BE2C (cell line): Measurements from ENCODE around the gene GSDMA.
"Not testable (repeated sequence)": the region's sequence is repeated elsewhere in the genome, so short reads cannot be mapped to it uniquely, and the experiment has no call there.

Experiments
- DNase-seq: peaks from one replicate; pipeline ENCODE4 v3.0.0-alpha.2; 2020
- H3K27me3 ChIP-seq: fragments of 250-450 bp; sonication (Bioruptor Pico); 2 replicates; pipeline ENCODE4 v1.5.1; 2020; ENCODE audit warnings: mild to moderate bottlenecking
- H3K36me3 ChIP-seq: fragments of 250-450 bp; sonication (Bioruptor Pico); 2 replicates; pipeline ENCODE4 v1.5.1; 2020; ENCODE audit warnings: mild to moderate bottlenecking
- H3K4me1 ChIP-seq: fragments of 250-450 bp; sonication (Bioruptor Pico); 2 replicates; pipeline ENCODE4 v1.5.1; 2020
- H3K4me3 ChIP-seq: 2 replicates; pipeline ENCODE4 v1.5.1; 2011; ENCODE audit warnings: low read depth, low read length
- H3K9me3 ChIP-seq: fragments of 250-450 bp; sonication (Bioruptor Pico); 2 replicates; pipeline ENCODE4 v1.5.1; 2020
- TF ChIP-seq, protein P1 (sequence below): IDR thresholded peaks from 2 replicates; pipeline ENCODE4 v1.5.1; 2012; ENCODE audit warnings: mild to moderate bottlenecking, low read depth, low read length

GSDMA gene

GRCh38 chr17:39943702-39944392, 19.0 kb upstream of the GSDMA start:
- no peaks in the 10 kb centered on the region for H3K27me3 ChIP-seq
- no peaks in the 10 kb centered on the region for H3K36me3 ChIP-seq
- no peak overlapping the region for H3K4me3 ChIP-seq
- DNase-seq, result no peak
- peaks cover 4% of the 10 kb centered on the region for H3K4me1 ChIP-seq
- TF ChIP-seq, protein P1, sequence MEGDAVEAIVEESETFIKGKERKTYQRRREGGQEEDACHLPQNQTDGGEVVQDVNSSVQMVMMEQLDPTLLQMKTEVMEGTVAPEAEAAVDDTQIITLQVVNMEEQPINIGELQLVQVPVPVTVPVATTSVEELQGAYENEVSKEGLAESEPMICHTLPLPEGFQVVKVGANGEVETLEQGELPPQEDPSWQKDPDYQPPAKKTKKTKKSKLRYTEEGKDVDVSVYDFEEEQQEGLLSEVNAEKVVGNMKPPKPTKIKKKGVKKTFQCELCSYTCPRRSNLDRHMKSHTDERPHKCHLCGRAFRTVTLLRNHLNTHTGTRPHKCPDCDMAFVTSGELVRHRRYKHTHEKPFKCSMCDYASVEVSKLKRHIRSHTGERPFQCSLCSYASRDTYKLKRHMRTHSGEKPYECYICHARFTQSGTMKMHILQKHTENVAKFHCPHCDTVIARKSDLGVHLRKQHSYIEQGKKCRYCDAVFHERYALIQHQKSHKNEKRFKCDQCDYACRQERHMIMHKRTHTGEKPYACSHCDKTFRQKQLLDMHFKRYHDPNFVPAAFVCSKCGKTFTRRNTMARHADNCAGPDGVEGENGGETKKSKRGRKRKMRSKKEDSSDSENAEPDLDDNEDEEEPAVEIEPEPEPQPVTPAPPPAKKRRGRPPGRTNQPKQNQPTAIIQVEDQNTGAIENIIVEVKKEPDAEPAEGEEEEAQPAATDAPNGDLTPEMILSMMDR, result no peak
- no peaks in the 10 kb centered on the region for H3K9me3 ChIP-seq

- Histone ChIP-seq H3K4me1 (peaks cover 4% of the 10 kb centered on the region), H3K4me3 (no peak overlapping the region), H3K36me3 (no peaks in the 10 kb centered on the region), H3K9me3 (no peaks in the 10 kb centered on the region), H3K27me3 (no peaks in the 10 kb centered on the region)
- TF ChIP-seq, protein P1, result no peak
- DNase-seq, result no peak
Measured at GRCh38 chr17:39944393-39944711, 18.5 kb upstream of the GSDMA start.

DNA sequence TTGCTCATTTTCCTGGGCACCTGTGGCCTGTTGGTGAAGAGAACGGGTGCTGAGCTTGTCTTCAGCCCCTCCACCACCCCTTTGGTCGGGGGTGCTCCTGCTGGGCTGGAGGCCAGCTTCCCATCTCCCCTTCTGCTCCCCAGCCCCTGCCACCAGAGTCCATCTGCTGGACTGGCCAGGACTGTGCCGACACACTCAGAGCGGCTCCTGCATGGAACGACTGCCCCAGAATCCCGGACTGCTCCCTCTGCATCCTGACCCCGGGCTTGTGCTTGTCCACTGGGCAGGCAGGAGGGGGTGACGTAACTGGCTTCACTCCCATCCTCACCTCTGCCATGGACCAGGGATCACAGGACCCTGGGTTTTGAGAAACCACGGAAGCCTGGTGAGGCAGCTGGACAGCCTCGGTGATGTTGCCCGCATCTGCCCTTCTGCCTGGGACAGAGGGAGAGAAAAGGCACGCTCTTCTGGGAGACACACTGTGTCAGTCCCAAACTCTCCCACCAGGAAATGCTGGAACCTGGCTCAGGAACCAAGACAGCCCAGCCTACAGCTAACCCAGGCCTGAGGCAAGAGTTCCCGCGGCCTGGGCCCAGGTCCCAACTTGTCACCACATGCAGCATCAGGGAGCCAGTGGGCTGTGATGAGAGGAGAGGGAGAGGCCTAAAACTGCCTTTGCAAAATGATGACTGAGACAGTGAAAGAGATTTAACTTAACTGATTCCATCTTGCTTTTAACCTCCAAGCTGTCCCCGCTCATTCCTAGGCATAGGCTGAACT, 16.1 kb upstream of the GSDMA start:
- TF ChIP-seq, protein P1, result no peak
- Histone ChIP-seq H3K36me3 (no peaks in the 10 kb centered on the region), H3K9me3 (no peaks in the 10 kb centered on the region), H3K27me3 (no peaks in the 10 kb centered on the region), H3K4me3 (no peak overlapping the region), H3K4me1 (no peaks in the 10 kb centered on the region)
- no peak for DNase-seq

DNA sequence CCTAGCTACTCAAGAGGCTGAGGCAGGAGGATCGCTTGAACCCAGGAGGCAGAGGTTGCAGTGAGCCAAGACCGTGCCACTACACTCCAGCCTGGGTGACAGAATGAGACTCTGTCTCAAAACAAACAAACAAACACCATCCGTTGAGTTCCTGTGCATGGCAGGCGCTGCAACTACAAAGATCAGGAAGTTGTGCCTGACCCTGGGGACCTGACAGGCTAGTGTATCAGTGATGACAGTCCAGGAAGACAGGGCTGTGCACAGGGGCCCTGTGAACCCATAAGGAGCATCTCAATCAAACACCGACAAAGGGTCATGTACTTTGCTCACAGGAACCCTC, 14.3 kb upstream of the GSDMA start:
- not testable (repeated sequence) for H3K9me3 ChIP-seq, H3K27me3 ChIP-seq, DNase-seq, H3K4me1 ChIP-seq, H3K36me3 ChIP-seq, H3K4me3 ChIP-seq

DNA sequence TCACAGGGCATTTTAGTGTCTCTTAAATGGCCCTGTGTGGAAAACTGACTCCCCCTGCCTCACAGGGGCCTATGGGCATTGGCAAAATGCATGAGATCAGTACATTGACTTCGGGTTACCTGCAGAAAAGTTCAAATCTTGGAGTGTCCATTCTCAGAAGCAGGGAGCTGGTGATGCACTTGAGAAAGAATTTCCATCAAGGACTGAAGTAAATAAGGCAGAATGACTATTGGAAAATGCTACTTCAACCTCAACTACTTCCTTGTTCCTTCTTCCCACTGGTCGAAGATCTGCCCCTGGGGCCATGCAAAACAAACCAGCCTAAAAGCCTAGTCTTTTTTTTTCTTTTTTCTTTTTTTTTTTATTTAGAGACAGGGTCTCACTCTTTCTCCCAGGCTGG, 13.8 kb upstream of the GSDMA start:
- Histone ChIP-seq H3K27me3 (no peaks in the 10 kb centered on the region), H3K9me3 (no peaks in the 10 kb centered on the region), H3K36me3 (no peaks in the 10 kb centered on the region), H3K4me1 (peaks cover 5% of the 10 kb centered on the region; the same call in 1 of the 2 replicates), H3K4me3 (no peak overlapping the region)
- TF ChIP-seq, protein P1, result no peak
- no peak for DNase-seq

GRCh38 chr17:39950871-39951348, 11.9 kb upstream of the GSDMA start:
- Histone ChIP-seq H3K4me3 (no peak overlapping the region), H3K4me1 (peaks cover 5% of the 10 kb centered on the region; the same call in 1 of the 2 replicates), H3K27me3 (no peaks in the 10 kb centered on the region), H3K36me3 (no peaks in the 10 kb centered on the region), H3K9me3 (no peaks in the 10 kb centered on the region)
- peak; percentile 36 for DNase-seq
- TF ChIP-seq, protein P1, result no peak
